CD4-positive, alpha-beta T cell (primary cell): ENCODE measurements around the gene PDGFD. TPM values are rescaled to one million over a fixed set of nuclear protein-coding genes. Genes with fewer than 3 reads are reported as not detected.

Experiments
- ATAC-seq: fragments of 200-7000 bp; cut with Tn5 transposase; one replicate; pipeline ENCODE4 v1.10.0; 2022; ENCODE audit warnings: mild to moderate bottlenecking; ENCODE audit not compliant: poor library complexity
- CTCF ChIA-PET: fragments of 350-600 bp; sonication (Branson Sonifier 250); formaldehyde crosslinking; loops from one replicate; lab custom pipeline; 2021; ENCODE audit warnings: antibody characterized with exemption, inconsistent platforms; lab: Charles Lee
- POLR2A ChIA-PET: fragments of 350-600 bp; sonication (Branson Sonifier 250); formaldehyde crosslinking; loops from one replicate; lab custom pipeline; 2021; ENCODE audit warnings: antibody characterized with exemption, inconsistent platforms; lab: Charles Lee
- DNase-seq, 14 experiments: peaks; one replicate each; pipeline ENCODE4 v3.0.0-alpha.2; 2013 to 2020; ENCODE audit warnings: mixed read lengths in 2 of 14
- H3K27ac ChIP-seq, 2 donors: one replicate each; pipeline versions ENCODE4 v1.5.1 to v1.7.0; 2013; ENCODE audit warnings: low read length in 2 of 2, low read depth in 1 of 2, mild to moderate bottlenecking in 1 of 2
- H3K27me3 ChIP-seq, 2 experiments: 1 replicate in 1 of 2; 2 replicates in 1 of 2; pipeline versions ENCODE4 v1.6.1 to v1.7.0; 2013; ENCODE audit warnings: low read length in 2 of 2, control low read depth in 1 of 2, mild to moderate bottlenecking in 1 of 2, moderate library complexity in 1 of 2; ENCODE audit not compliant: insufficient read depth in 2 of 2, control insufficient read depth in 1 of 2
- H3K36me3 ChIP-seq: one replicate; pipeline ENCODE4 v1.6.1; 2013; ENCODE audit warnings: low read length, control low read depth; ENCODE audit not compliant: insufficient read depth
- H3K4me1 ChIP-seq: one replicate; pipeline ENCODE4 v1.6.1; 2013; ENCODE audit warnings: low read length, control low read depth; ENCODE audit not compliant: insufficient read depth
- H3K4me3 ChIP-seq: one replicate; pipeline ENCODE4 v1.5.1; 2013; ENCODE audit warnings: mild to moderate bottlenecking, low read length, moderate library complexity
- H3K9me3 ChIP-seq, 2 experiments: 1 replicate in 1 of 2; 2 replicates in 1 of 2; pipeline versions ENCODE4 v1.6.1 to v1.7.0; 2013; ENCODE audit warnings: low read length in 2 of 2, mild to moderate bottlenecking in 2 of 2, control low read depth in 1 of 2, moderate library complexity in 1 of 2; ENCODE audit not compliant: control insufficient read depth in 1 of 2, insufficient read depth in 1 of 2
- H3K27ac Mint-ChIP-seq: one replicate; pipeline ENCODE4 v1.8.0; 2020; ENCODE audit warnings: mixed read lengths
- H3K27me3 Mint-ChIP-seq: one replicate; pipeline ENCODE4 v1.8.0; 2021; ENCODE audit warnings: mixed read lengths
- H3K36me3 Mint-ChIP-seq: one replicate; pipeline ENCODE4 v1.8.0; 2021; ENCODE audit warnings: low read depth, mixed read lengths
- H3K4me1 Mint-ChIP-seq: one replicate; pipeline ENCODE4 v1.8.0; 2021; ENCODE audit warnings: low read depth, mixed read lengths
- H3K4me3 Mint-ChIP-seq: one replicate; pipeline ENCODE4 v1.8.0; 2020; ENCODE audit warnings: mild to moderate bottlenecking, mixed read lengths
- H3K9me3 Mint-ChIP-seq: one replicate; pipeline ENCODE4 v1.8.0; 2020; ENCODE audit warnings: mixed read lengths
- intact Hi-C, 2 experiments: fragments of 100-400 bp; cut with DNase I in 1 of 2; cut with micrococcal nuclease in 1 of 2; formaldehyde crosslinking; loops; one replicate each; pipeline versions ENCODE4 v1.15.1 to v1.9.0; 2023 to 2025; cut with DNase I, micrococcal nuclease
- total RNA-seq, 174 experiments: library from RNA in 2 of 174; stranded (reverse) in 2 of 174; gene quantifications; one replicate each; pipeline ENCODE4 v1.2.3 and lab custom pipeline; 2021 to 2026
- TF ChIP-seq, protein P1 (sequence below): fragments of 200-600 bp; IDR thresholded peaks from one replicate; pipeline ENCODE4 v1.8.0; 2022; ENCODE audit warnings: antibody characterized with exemption, mild to moderate bottlenecking

Gene PDGFD
- total RNA-seq, 2 experiments from 2014 or later: not detected

DNA sequence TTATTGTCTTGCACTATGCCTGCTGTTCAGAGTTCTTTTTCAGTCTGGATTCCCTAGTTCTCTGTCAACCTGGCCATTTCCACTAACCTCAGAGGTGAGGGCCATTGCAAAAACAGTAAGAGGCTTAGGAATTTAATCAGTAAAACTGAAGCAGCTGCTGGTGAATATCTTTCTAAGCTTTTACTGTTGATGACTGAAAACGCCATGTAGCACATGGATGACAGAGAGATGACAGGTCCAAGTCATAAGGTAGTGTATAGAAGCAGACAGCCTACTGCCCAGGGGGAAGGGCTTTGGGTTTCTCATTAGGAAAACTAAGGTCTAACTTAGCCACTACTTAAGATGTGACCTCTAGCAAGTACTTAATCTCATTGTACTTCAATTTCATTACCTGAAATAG lies 280.1 kb downstream of the PDGFD start:
- Histone ChIP-seq H3K4me1 (no peaks in the 10 kb centered on the region), H3K36me3 (no peaks in the 10 kb centered on the region), H3K27me3 (no peaks in the 10 kb centered on the region), H3K9me3 (no peaks in the 10 kb centered on the region), H3K4me3 (no peak overlapping the region), H3K27ac (no peak overlapping the region)
- intact Hi-C loops: no loop called here
- POLR2A ChIA-PET: no interaction called here
- DNase-seq (no peak), ATAC-seq (no peak)
- Mint-ChIP-seq H3K9me3 (peaks cover 3% of the 10 kb centered on the region), H3K36me3 (no peaks in the 10 kb centered on the region), H3K27ac (no peak overlapping the region), H3K4me3 (no peak overlapping the region), H3K27me3 (no peaks in the 10 kb centered on the region), H3K4me1 (no peaks in the 10 kb centered on the region)
- TF ChIP-seq, protein P1, sequence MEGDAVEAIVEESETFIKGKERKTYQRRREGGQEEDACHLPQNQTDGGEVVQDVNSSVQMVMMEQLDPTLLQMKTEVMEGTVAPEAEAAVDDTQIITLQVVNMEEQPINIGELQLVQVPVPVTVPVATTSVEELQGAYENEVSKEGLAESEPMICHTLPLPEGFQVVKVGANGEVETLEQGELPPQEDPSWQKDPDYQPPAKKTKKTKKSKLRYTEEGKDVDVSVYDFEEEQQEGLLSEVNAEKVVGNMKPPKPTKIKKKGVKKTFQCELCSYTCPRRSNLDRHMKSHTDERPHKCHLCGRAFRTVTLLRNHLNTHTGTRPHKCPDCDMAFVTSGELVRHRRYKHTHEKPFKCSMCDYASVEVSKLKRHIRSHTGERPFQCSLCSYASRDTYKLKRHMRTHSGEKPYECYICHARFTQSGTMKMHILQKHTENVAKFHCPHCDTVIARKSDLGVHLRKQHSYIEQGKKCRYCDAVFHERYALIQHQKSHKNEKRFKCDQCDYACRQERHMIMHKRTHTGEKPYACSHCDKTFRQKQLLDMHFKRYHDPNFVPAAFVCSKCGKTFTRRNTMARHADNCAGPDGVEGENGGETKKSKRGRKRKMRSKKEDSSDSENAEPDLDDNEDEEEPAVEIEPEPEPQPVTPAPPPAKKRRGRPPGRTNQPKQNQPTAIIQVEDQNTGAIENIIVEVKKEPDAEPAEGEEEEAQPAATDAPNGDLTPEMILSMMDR: no peak
- CTCF ChIA-PET: no interaction called here

DNA sequence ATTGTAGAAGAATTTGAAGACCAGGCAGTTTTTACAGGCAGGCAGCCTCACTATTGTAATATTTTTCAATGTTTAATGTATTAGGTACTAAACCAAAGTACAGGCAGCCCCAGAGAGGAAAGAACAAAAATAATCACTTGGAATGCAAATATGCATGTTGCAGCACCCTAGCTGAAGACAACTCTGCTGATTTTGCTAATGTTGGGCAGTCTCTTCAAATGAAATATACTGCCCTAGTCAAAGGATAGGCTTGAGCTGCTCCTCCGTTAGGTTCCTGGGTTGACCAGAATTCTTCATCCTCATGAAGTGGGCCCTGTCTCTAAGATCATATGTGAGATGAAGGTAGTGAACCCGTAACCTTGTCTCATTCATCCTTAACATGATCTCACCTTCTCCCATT lies 280.7 kb downstream of the PDGFD start:
- H3K4me3 ChIP-seq: no peak overlapping the region
- Mint-ChIP-seq H3K36me3 (no peaks in the 10 kb centered on the region), H3K4me3 (no peak overlapping the region), H3K4me1 (no peaks in the 10 kb centered on the region), H3K27ac (no peak overlapping the region), H3K27me3 (no peaks in the 10 kb centered on the region), H3K9me3 (no peaks in the 10 kb centered on the region)
- ChIA-PET POLR2A (no interaction called here), CTCF (no interaction called here)
- H3K27ac ChIP-seq: no peak overlapping the region
- H3K4me1 ChIP-seq: no peaks in the 10 kb centered on the region
- intact Hi-C loops: no loop called here
- H3K36me3 ChIP-seq: no peaks in the 10 kb centered on the region
- TF ChIP-seq, protein P1: no peak
- no peaks in the 10 kb centered on the region for H3K9me3 ChIP-seq
- no peak for ATAC-seq
- DNase-seq: no peak
- no peaks in the 10 kb centered on the region for H3K27me3 ChIP-seq

DNA sequence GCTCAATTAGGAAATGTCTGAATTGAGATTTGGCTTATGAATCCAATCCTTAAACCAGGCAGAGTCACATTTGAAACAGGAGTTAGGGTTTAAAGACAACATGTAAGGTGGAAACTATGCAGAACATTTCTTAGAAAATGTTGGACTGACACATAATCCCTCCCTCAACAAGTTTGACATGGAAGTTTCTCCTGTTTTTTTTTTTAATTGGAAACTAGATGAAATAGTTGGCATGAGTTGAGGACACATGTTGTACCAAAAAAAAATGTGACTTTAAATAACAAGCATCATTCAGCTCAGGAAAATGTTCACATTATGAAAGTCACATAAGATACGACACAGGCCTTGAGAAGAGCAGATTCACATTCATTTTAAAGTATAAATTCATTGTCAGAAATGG lies 282.4 kb downstream of the PDGFD start:
- ATAC-seq (no peak), DNase-seq (no peak)
- TF ChIP-seq, protein P1: no peak
- H3K4me3 ChIP-seq: no peak overlapping the region
- H3K27ac ChIP-seq: no peak overlapping the region
- ChIA-PET POLR2A (no interaction called here), CTCF (no interaction called here)
- Mint-ChIP-seq H3K9me3 (no peaks in the 10 kb centered on the region), H3K4me1 (no peaks in the 10 kb centered on the region), H3K4me3 (no peak overlapping the region), H3K36me3 (no peaks in the 10 kb centered on the region), H3K27ac (no peak overlapping the region), H3K27me3 (no peaks in the 10 kb centered on the region)
- no peaks in the 10 kb centered on the region for H3K4me1 ChIP-seq
- H3K36me3 ChIP-seq: no peaks in the 10 kb centered on the region
- H3K9me3 ChIP-seq: no peaks in the 10 kb centered on the region
- intact Hi-C loops: no loop called here
- H3K27me3 ChIP-seq: no peaks in the 10 kb centered on the region
